Esophagus muscularis mucosa (tissue), 4 donors: Measurements from ENCODE around the gene EXOC1.

Experiments
- CTCF ChIP-seq, 3 experiments: fragments of 200-600 bp in 2 of 3; fragments of 450-650 bp in 1 of 3; sonication (generic) in 2 of 3; IDR thresholded peaks; one replicate each; pipeline ENCODE4 v1.5.1; 2017 to 2019; ENCODE audit warnings: antibody characterized with exemption in 3 of 3, mild to moderate bottlenecking in 2 of 3, moderate library complexity in 1 of 3
- EP300 ChIP-seq: sonication (generic); formaldehyde crosslinking; IDR thresholded peaks from one replicate; pipeline ENCODE4 v1.6.1; 2017; ENCODE audit warnings: antibody characterized with exemption
- POLR2A ChIP-seq: fragments of 450-650 bp; IDR thresholded peaks from one replicate; pipeline ENCODE4 v1.6.1; 2017; ENCODE audit warnings: antibody characterized with exemption, moderate library complexity, mild to moderate bottlenecking, low read depth
- POLR2AphosphoS5 ChIP-seq, 2 donors: sonication (generic); formaldehyde crosslinking; IDR thresholded peaks; one replicate each; pipeline ENCODE4 v1.6.1; 2017; ENCODE audit warnings: antibody characterized with exemption in 2 of 2

GRCh38 chr4:55931043-55931442 lies 77.6 kb downstream of the EXOC1 start:
- TF ChIP-seq CTCF (IDR thresholded peaks at IDR 0.05) (no peak), POLR2AphosphoS5 (IDR thresholded peaks at IDR 0.05) (no peak), POLR2A (no peak), EP300 (no peak)
